IPS-NIHi7 (cell line): ENCODE results near the gene ZFYVE19.

ENCODE experiments used
- DNase-seq: peaks from one replicate; pipeline ENCODE4 v3.0.0; 2012; ENCODE audit warnings: mixed read lengths; ENCODE audit errors: extremely low spot score

The ZFYVE19 gene

DNA sequence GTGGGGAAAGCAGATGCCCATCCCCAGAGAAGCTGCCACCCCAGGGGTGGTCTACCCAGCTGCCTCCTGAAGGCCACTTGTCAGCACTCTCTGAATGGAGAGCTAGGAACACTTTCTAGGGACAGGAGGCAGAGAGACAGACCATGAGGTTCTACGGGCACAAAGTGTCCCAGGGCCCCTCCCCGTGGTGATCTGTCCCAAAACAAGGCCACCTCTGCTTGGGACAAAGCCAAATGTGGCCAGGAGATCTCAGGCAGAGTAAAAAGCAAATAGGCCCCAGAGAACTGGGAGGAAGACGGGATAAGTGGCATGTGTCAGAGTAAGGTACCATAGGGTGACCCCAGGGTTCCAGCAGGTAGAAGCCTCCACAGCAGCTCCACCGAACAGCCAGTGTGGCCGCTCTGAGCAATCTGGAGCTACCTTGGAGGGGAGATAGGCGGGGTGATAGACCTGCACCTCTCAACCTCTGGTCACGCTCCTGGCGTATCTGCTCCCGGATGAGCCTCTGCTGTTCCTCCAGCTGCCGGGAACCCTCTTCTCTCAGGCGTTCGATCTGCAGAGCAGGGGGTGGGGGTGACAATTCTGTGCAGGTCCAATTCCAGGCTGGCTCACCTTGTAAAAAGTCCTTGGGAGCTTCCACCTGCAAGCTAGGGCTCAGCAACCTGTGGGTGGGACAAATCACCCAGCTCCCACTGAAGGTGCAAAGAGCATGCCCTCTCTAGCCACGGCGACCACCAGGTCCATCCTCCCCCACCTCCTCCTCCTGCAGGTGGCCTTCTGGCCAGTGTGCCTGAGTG, 31.0 kb upstream of the ZFYVE19 start:
- DNase-seq = no peak

DNA sequence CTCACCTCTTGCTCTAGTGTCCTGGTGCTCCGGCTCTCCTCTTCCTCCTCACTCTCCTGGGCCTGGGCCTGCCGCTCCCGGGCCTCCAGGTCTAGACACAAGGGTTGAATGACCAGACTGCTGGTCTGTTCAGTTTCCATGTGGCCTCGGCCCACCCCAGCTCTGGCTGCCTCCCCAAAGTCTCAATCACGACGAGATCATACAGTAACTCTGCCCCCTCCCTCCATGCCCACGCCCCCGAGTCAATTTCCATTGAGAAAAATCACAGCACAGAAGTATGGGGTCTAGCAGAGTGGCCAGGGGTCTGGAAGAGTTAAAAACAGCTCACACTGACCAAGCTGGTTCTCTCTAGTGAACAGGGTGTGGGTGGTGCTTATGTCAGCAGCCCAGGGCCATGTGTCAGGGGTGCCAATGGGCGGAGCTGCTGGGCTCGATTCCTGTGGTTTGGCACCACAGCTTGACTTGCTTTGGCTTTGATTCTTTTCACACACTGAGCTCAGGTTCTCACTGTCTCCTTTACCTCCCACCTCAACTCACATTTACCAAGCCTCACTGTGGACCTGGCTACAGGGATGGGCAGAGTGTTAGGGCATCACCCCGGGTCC, 30.2 kb upstream of the ZFYVE19 start:
- no peak for DNase-seq

DNA sequence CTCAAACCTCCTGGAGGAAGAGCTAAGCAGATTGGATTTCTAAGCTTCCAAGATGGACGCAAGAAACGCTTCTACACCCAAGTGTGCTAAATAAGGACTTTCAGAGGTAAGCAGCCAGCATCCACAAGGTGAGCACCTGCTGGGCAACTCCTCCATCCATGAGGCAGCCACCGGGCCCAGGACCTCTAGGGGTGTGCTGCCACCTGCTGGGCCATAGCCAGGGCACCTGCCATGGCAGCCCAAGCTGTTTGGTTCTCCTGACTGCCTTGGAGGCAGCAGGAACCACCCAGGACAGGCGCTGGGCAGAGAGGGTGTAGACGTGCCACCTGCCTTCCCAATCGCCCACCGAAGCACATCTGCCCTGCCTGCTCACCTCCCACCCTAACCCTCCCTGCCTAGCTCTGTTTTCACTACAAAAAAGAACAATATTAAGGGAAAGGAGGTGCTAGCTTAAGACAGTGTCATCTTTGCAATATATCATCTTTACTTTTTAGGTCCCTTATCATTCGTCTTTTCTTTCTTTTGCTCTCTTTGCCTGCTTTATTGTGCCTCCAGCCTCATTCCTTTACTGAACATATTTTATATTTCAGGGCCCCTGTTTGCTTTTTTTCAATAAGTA, 24.2 kb upstream of the ZFYVE19 start:
- peak; percentile 65 for DNase-seq

DNA sequence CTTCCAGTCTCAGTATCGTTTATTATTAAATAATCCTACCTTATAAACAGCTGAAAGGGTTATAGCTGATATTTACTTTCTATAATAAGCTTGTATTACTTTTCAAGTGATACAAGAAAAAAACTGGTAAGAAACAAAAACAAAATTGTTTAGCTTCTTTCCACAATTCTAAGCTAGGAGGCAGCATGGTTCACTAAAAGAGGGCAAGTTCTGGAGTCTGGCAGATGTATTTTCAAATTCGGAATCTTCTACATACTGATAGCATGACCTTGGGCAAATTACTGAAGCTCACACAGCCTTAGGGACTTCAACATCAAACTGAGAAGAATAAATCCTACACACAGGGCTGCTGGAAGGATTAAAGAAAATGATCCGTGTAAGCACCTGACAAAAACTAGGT, 21.7 kb upstream of the ZFYVE19 start:
- DNase-seq = no peak

DNA sequence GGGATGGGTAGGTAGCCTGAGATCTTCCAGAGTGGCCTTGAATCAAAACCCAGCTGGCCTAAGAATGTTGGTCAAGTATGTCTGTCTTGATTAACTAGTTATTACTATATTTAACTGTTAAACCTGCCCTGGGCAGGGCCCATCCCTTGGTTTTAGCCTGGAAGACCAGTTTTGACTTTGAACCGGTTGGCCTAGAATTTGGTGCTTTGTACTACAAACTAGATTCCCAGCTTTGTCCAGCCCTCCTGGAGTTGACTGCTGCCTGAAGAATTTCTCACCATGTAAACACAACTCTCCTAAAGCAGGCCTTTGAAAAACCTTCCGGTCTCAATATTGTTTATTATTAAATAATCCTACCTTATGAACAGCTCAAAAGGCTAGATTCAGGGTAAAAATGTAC, 21.1 kb upstream of the ZFYVE19 start:
- no peak for DNase-seq

DNA sequence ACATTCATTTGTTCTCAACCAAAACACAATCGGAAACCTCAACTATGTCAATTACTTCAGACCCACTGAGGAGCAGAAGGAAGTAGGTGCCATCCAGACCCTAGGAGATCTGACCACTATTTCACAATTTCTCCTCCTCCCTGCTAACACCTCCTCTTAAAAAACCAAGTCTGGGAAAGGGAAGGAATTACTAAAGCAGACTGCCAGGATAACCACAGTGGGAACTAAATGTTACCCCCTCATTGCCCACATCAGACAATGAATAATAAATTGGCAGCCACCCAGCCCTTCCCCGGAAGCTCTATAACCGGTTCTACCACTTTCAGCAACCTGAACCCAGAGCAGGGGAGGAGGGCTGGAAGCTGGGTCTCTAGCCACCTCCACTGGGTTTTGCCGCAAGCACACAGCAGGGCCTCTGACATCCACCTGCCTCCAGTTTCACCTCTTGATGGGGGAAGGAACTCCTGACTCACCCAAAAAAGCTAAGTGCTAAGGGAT, 19.5 kb upstream of the ZFYVE19 start:
- DNase-seq = peak; percentile 80

DNA sequence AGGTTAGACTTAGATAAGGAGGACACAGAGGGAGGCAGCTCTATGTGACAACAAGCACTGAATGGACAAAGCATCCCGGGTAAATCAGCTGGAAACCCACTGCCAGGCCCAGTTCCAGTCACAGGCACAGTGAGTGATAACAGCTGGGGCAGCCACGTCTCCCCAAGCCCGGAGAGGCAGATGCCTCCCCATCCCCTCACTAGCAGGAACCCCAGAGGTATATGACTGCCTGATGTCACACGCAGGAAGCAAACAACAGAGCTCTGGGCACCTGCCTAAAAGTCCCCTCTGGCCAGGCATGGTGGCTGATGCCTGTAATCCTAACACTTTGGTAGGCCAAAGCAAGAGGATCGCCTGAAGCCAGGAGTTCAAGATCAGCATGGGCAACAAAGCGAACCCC, 18.9 kb upstream of the ZFYVE19 start:
- no peak for DNase-seq

DNA sequence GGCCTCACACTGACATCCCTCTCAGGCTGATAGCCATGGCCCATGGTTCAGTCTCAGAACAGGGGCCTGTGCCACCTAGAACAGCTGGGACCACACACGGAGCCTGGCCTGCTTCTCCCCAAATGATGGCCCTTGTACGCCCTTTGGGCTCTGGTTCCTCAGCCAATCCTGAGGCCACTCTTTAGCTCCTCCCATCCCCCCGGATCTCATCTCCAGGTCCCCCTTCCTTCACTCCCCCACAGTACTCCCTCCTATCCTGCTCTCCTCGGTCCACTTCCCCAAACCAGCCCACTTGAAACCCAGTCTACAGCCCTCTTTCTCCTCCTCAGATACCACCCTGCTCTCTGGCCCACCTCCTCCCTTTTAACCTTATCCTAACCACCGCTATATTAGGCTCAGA, 17.8 kb upstream of the ZFYVE19 start:
- no peak for DNase-seq

DNA sequence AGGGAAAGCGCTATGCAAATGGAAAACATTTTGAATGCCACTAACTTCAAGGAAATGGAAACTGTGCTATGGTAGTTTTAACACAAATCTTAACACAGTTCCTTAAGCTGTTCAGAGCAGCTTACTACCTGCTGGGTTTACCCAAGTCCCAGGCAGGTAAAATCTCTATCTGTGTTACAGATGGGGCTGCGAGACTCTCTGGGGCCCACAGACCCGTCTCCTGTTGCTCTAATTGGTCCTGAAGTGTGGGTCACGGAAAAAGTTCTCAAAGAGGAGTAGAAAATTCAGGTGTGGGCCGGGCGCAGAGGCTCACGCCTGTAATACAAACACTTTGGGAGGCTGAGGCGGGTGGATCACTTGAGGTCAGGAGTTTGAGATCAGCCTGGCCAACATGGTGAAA, 16.9 kb upstream of the ZFYVE19 start:
- DNase-seq = no peak

DNA sequence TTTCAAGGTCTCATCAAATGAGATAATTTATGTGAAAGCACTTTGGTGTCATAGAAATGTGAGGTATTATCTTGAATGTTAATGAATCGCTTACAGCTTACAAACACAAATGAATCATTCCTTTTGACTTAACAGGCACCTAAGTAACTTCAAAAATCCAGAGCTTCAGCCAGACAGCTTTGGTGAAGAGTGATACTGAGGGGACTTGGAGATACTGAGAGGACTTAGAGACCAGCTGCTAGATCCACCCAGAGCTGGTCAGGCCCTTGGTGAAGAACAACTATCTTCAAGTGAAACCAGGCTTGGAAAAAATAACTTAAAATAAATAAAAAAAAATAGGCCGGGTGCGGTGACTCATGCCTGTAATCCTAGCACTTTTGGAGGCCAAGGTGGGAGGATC, 16.2 kb upstream of the ZFYVE19 start:
- DNase-seq = no peak

DNA sequence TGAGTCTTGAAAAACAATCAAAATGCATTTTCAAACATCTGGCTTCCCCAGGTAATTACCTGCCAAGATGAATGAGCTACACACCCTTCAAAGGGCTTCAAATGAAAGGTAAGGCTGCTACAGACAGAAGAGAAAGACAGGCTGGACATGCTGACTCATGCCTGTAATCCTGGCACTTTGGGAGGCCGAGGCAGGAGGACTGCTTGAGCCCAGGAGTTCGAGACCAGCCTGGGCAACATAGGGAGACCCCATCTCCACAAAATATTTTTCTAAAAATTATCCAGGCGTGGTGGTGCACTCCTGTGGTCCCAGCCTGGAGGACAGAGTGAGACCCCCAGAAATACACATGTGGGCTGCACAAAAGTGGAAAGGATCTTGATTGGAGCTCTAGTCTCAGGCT, 14.5 kb upstream of the ZFYVE19 start:
- no peak for DNase-seq

DNA sequence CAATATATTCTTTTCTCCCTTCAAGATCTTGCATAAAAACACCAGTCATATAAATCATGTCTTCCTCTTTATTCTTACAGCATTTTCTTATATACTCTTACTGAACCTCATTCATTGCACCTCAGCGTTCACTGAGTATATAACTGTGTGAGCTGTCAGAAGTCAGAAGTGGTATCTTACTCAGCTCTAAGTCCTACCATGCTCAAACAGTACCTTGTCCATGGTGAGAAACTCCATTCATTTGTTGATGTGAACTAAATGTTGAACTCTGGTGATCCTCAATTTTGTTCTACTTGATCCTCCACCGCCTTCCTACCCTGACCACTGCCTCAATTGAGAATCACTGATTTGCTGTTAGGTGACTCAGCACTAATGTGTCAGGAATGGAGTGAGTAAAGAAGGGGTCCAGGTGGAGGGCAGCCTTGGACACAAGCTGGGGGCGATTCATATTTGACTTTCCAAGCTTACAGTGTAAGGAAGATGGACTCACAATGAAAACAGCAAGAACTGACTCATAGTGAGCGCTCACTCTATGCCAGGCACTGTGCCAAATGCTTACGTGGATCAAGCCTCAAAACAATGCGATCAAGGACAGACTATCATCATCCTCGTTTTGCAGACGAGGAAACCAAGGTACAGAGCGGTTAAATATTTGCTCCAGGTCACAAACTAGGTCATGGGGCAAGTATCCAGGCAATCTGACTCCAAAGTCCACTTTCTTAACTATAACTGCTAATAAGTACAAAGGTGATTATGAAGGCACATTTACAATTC, 13.5 kb upstream of the ZFYVE19 start:
- no peak for DNase-seq

DNA sequence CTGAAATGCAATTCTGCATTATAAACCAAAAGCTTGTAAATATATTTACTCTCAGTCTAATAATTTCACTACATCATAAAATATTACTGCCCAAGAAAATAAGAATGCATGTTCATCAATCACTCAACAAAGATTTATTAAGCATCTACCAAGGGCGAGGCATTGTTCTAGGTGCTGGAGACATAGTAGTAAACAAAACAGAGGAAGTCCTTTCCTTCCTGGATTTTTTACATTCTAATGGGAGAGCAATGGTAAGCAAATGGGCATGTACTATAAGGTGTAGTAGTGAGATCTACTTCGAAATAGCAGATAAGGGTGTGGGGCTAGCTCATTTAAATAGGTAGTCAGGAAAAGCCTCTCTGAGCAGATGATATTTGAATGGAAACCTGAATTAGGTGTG, 10.8 kb upstream of the ZFYVE19 start:
- no peak for DNase-seq

DNA sequence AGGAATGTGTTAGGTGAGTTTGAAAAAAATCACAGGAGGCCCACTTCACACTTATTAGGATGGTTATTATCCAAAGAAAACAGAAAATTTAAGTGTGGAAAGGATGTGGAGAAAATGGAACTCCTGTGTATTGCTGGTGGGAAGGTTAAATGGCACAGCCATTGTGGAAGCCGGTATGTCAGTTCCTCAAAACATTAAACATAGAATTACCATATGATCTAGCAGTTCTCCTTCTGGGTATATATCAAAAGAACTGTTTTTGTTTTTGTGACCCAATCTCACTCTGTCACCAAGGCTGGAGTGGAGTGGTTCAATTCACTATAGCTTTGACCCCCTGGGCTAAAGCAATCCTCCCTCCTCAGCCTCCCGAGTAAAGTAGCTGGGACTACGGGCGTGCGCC, 10.4 kb upstream of the ZFYVE19 start:
- DNase-seq = no peak

DNA sequence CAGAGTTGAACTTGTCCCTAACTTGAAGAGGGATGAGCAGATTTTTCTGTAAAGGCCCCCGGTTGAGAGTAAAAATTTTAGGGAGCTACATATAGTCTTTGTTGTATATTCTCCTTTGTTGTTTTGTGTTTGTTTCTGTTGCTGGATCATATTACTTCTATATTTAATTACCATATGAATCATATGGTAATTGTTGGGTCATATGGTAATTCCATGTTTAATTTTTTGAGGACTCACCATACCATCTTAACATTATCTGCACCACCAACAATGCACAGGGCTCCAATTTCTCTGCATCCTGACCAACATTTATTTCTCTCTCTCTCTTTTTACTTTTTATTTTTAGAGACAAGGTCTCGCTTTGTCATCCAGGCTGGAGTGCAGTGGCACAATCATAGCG, 7.4 kb upstream of the ZFYVE19 start:
- DNase-seq = no peak

DNA sequence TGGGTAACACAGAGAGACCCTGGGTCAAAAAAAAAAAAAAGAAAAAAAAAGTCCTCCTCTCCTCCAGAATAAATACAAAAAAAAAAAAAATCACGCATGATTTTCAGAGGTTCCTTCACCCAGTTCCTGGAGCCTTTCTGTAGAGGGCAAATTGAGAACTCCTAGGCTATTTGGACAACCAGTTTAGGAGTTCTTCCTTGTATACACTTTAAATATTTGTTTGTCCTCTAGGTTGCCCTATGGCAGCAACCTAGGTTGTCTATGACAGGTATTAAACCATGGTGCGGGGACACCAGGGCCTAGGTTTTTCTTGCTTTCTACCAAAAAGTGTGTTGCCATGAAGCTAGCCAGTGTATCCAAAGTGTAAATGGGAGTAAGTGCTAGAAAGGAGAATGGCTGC, 3.8 kb upstream of the ZFYVE19 start:
- no peak for DNase-seq

DNA sequence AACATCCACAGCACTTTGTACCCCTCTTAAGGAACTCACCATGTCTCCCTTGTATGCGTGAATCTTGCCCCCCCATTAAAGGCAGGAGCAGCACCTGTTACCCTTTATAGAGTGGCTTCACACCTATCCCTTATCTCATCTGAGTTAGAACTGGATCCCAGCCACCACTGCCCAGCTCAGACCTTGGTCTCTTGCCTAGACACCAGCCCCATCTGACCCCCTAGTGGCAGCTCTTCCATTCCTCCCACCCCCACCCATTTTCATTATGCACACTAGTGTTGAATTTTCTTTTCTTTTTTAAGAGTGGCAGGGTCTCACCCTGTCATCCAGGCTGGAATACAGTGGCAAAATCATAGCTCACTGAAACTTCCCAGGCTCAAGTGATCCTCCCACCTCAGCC, 3.2 kb upstream of the ZFYVE19 start:
- no peak for DNase-seq

DNA sequence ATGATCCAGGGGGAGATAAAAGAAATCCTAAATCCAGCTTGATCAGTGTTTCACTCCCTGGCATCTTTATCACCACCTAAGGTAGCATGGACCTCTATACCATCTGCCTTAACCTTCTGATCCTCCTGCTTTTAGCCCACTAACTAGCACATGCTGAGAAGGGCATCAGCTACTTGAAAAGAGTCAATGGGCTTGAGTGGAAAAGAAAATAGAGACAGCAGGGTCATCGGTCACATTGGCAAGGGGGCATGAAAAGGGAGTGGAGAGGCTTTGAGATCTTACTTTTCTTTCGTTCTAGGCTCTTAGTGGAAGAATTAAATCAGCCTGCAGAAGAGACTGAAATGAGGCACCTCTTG, 239 bp upstream of the ZFYVE19 start:
- DNase-seq = no peak

DNA sequence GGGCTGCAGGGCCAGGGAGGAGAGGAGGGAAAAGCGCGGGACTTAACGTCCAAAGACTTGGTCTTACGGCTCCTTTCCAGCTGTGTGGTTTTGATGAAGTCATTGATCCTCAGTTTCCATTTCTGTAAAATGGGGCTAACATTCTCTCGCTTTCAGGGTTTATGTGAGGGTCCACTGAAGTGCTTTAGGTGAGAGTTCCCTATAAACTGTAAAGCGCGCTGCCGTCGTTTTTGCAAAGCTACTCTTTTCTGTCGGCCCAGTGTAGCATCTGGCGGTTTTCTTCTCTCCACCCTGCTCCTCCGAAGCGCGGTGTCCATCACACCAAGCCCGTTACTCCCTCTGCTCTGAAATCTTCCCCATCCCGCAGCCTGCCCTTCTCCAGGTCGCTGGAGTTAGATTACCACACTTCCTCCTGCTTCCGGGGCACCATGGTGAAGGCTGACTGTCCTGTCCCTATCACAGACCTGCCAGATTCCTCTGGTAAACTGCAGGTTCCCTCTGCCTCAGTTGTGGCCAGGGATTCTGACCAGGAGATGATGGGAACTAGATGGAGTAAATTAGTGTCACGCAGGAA, 1.1 kb downstream of the ZFYVE19 start:
- no peak for DNase-seq

DNA sequence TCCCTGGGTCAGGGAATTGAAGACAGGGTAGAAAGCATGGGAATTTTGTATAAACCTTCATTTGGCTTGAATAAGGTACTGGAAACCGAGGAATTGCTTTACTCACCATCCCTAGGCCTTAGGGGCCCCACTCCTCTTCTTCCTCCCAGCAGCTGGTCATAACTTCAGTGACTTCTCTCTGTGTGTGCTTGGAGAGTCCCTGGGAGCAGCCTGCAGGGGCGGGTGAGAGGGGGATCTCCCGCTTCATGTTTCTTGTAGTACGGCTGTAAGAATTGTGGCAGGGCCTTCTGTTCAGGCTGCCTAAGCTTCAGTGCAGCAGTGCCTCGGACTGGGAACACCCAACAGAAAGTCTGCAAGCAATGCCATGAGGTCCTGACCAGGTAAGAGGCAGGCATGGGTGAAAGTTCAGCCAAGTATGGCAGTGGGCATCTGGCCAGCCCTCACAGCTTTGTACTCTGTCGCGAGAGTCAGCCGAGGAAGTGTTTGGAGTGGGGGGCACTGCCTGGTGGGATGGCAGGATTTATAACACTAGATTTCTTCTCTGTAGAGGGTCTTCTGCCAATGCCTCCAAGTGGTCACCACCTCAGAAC, 2.1 kb downstream of the ZFYVE19 start:
- DNase-seq = no peak

DNA sequence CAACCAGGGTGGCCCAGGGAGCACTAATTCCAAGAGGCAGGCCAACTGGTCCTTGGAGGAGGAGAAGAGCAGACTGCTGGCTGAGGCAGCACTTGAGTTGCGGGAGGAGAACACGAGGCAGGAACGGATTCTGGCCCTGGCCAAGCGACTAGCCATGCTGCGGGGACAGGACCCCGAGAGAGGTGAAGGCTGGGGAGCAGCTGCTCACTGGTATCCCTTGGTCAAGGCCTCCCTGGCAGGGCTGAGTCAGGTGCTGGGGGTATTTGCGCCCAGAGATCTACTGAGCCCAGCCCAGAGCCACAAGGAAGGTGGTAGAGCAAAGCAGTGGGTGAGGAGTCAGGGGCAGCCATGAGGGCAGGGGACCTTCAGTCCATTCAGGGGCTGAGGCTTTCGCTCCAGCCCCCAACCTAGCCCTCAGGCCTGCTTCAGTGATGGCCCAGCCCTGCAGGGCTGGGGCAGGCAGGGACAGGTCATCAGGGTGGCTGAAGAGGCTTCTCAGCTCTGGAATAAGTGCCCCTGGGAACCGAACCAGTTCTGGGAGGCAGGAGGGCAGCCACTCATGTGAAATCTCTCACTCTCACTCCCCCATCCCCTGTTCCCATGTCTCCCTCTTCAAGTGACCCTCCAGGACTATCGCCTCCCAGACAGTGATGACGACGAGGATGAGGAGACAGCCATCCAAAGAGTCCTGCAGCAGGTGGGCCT, 6.0 kb downstream of the ZFYVE19 start:
- DNase-seq = no peak
